Smooth muscle cell (in vitro differentiated cells): ENCODE data around the gene MEFV. TPM values are rescaled to one million over a fixed set of nuclear protein-coding genes. Genes with fewer than 3 reads are reported as not detected.

ENCODE experiments used
- DNase-seq: peaks from one replicate; lab custom pipeline; 2025; ENCODE audit not compliant: unreplicated experiment; lab: John Stamatoyannopoulos, UW
- H2AFZ ChIP-seq: fragments of 200-600 bp; sonication (generic); 2 replicates; pipeline ENCODE4 v1.6.0; 2016; ENCODE audit warnings: antibody characterized with exemption, low read depth, mild to moderate bottlenecking
- H3F3A ChIP-seq: fragments of 200-600 bp; sonication (generic); 2 replicates; pipeline ENCODE4 v1.6.0; 2017; ENCODE audit warnings: antibody characterized with exemption, low read depth
- H3K27ac ChIP-seq: fragments of 200-600 bp; sonication (generic); 2 replicates; pipeline ENCODE4 v1.5.1; 2016; ENCODE audit warnings: low read depth, mild to moderate bottlenecking
- H3K27me3 ChIP-seq: fragments of 200-600 bp; sonication (generic); 2 replicates; pipeline ENCODE4 v1.6.1; 2016; ENCODE audit warnings: low read depth, mild to moderate bottlenecking
- H3K36me3 ChIP-seq: fragments of 200-600 bp; sonication (generic); 2 replicates; pipeline ENCODE4 v1.5.1; 2016; ENCODE audit warnings: low read depth
- H3K4me1 ChIP-seq: fragments of 200-600 bp; sonication (generic); 2 replicates; pipeline ENCODE4 v1.5.1; 2016; ENCODE audit warnings: low read depth
- H3K4me2 ChIP-seq: fragments of 200-600 bp; sonication (generic); 2 replicates; pipeline ENCODE4 v1.6.0; 2016; ENCODE audit warnings: mild to moderate bottlenecking
- H3K4me3 ChIP-seq: fragments of 200-600 bp; sonication (generic); 2 replicates; pipeline ENCODE4 v1.5.1; 2016; ENCODE audit warnings: mild to moderate bottlenecking
- H3K79me2 ChIP-seq: fragments of 200-600 bp; sonication (generic); 2 replicates; pipeline ENCODE4 v1.6.0; 2016; ENCODE audit warnings: low read depth, mild to moderate bottlenecking
- H3K9ac ChIP-seq: fragments of 200-600 bp; sonication (generic); 2 replicates; pipeline ENCODE4 v1.6.0; 2016; ENCODE audit warnings: low read depth
- H3K9me3 ChIP-seq: fragments of 200-600 bp; sonication (generic); replicated peaks from 2 replicates; pipeline ENCODE4 v1.5.1; 2016; ENCODE audit warnings: low read depth
- H4K20me1 ChIP-seq: fragments of 200-600 bp; sonication (generic); 2 replicates; pipeline ENCODE4 v1.6.0; 2016; ENCODE audit warnings: low read depth
- CTCF ChIP-seq: fragments of 200-600 bp; sonication (generic); IDR thresholded peaks from 2 replicates; pipeline ENCODE4 v1.5.1; 2017; ENCODE audit warnings: borderline replicate concordance, mild to moderate bottlenecking, antibody characterized with exemption; ENCODE audit not compliant: insufficient read depth, poor library complexity, severe bottlenecking
- WGBS: methylation state at CpG from one replicate; pipeline ENCODE4 v1.1.7; 2016; ENCODE audit warnings: low lambda C conversion rate; 5-methylcytosine and 5-hydroxymethylcytosine counted together
- polyA plus RNA-seq: library from polyadenylated mRNA; unstranded; fragments of >200 nt; fragmentation: Nextera tagmentation; extraction: Ambion mirVana; gene quantifications from 2 replicates; pipeline ENCODE4 v1.2.1, GENCODE V29; 2016
- total RNA-seq: library from RNA; depleted of rRNA; stranded (reverse); fragments of >200 nt; gene quantifications from 2 replicates; pipeline ENCODE4 v1.2.3, GENCODE V29; 2014

MEFV gene
- total and polyA plus RNA-seq, 2 experiments from 2014 or later: not detected

- H3K4me1 ChIP-seq: peaks cover 11% of the 10 kb centered on the region
- DNase-seq: no peak
- no peaks in the 10 kb centered on the region for H3K27me3 ChIP-seq
- peak overlapping the region; percentile 94 for H3K4me2 ChIP-seq
- peaks cover 4% of the 10 kb centered on the region for H3F3A ChIP-seq
- H2AFZ ChIP-seq: peak overlapping the region; percentile 88
- WGBS: 73% methylated on average over 4 of the region's 4 CpGs
- H3K36me3 ChIP-seq: peaks cover 50% of the 10 kb centered on the region
- no peak overlapping the region for H3K9ac ChIP-seq
- H3K9me3 ChIP-seq: peaks cover 39% of the 10 kb centered on the region
- no peak for TF ChIP-seq CTCF
- H3K4me3 ChIP-seq: peak overlapping the region; percentile 77
- peak overlapping the region; percentile 90 for H3K27ac ChIP-seq
- H3K79me2 ChIP-seq: peaks cover 8% of the 10 kb centered on the region
- no peaks in the 10 kb centered on the region for H4K20me1 ChIP-seq
These were observed 47.9 kb upstream of the MEFV start for GRCh38 chr16:3304370-3304769.

GRCh38 chr16:3295783-3296182 lies 39.4 kb upstream of the MEFV start:
- H3K4me3 ChIP-seq: no peak overlapping the region
- H3K4me1 ChIP-seq: no peaks in the 10 kb centered on the region
- peaks cover 49% of the 10 kb centered on the region for H3K36me3 ChIP-seq
- WGBS: 97% methylated on average over 13 of the region's 13 CpGs
- no peak overlapping the region for H3K27ac ChIP-seq
- H4K20me1 ChIP-seq: no peaks in the 10 kb centered on the region
- peaks cover 17% of the 10 kb centered on the region for H3K79me2 ChIP-seq
- no peaks in the 10 kb centered on the region for H3K27me3 ChIP-seq
- H3K9me3 ChIP-seq: peaks cover 62% of the 10 kb centered on the region
- no peak overlapping the region for H2AFZ ChIP-seq
- TF ChIP-seq CTCF: no peak
- no peak overlapping the region for H3K9ac ChIP-seq
- H3F3A ChIP-seq: no peaks in the 10 kb centered on the region
- DNase-seq: no peak
- H3K4me2 ChIP-seq: no peak overlapping the region

GRCh38 chr16:3295209-3295608 lies 38.8 kb upstream of the MEFV start:
- H2AFZ ChIP-seq: no peak overlapping the region
- peaks cover 53% of the 10 kb centered on the region for H3K36me3 ChIP-seq
- no peak for DNase-seq
- no peak overlapping the region for H3K4me2 ChIP-seq
- peaks cover 23% of the 10 kb centered on the region for H3K79me2 ChIP-seq
- TF ChIP-seq CTCF: no peak
- no peaks in the 10 kb centered on the region for H3K27me3 ChIP-seq
- H3K4me1 ChIP-seq: no peaks in the 10 kb centered on the region
- H3K27ac ChIP-seq: no peak overlapping the region
- peaks cover 64% of the 10 kb centered on the region for H3K9me3 ChIP-seq
- H4K20me1 ChIP-seq: no peaks in the 10 kb centered on the region
- no peaks in the 10 kb centered on the region for H3F3A ChIP-seq
- no peak overlapping the region for H3K9ac ChIP-seq
- no peak overlapping the region for H3K4me3 ChIP-seq
- 98% methylated on average over 43 of the region's 45 CpGs for WGBS

GRCh38 chr16:3292604-3293003 lies 36.2 kb upstream of the MEFV start:
- no peak overlapping the region for H3K9ac ChIP-seq
- no peaks in the 10 kb centered on the region for H4K20me1 ChIP-seq
- H3K36me3 ChIP-seq: peaks cover 57% of the 10 kb centered on the region
- H3K27me3 ChIP-seq: no peaks in the 10 kb centered on the region
- no peak overlapping the region for H3K4me3 ChIP-seq
- H3K27ac ChIP-seq: no peak overlapping the region
- DNase-seq: no peak
- H3K4me2 ChIP-seq: no peak overlapping the region
- peaks cover 41% of the 10 kb centered on the region for H3K79me2 ChIP-seq
- H3K9me3 ChIP-seq: peaks cover 65% of the 10 kb centered on the region
- TF ChIP-seq CTCF: no peak
- no peak overlapping the region for H2AFZ ChIP-seq
- no peaks in the 10 kb centered on the region for H3K4me1 ChIP-seq
- H3F3A ChIP-seq: no peaks in the 10 kb centered on the region
- 95% methylated on average over 3 of the region's 3 CpGs for WGBS
